Stimulated activated CD8-positive, alpha-beta memory T cell treated with anti-CD3 and anti-CD28 coated beads, Interleukin-2, amount 100 ng/mL, for 48 hours (primary cell): ENCODE measurements around the gene ABHD2.

Experiments used
- DNase-seq, 2 donors: peaks; one replicate each; pipeline ENCODE4 v3.0.0-alpha.2; 2020; ENCODE audit warnings: low read depth in 2 of 2

The ABHD2 gene

GRCh38 chr15:89098281-89098680 lies 10.0 kb downstream of the ABHD2 start:
- no peak for DNase-seq

GRCh38 chr15:89099968-89100367 lies 11.7 kb downstream of the ABHD2 start:
- no peak for DNase-seq

- no peak for DNase-seq
Measured at GRCh38 chr15:89101302-89102193, 13.3 kb downstream of the ABHD2 start.

- no peak for DNase-seq
Measured at GRCh38 chr15:89103481-89104171, 15.4 kb downstream of the ABHD2 start.

- no peak for DNase-seq
Measured at GRCh38 chr15:89104172-89104564, 15.9 kb downstream of the ABHD2 start.

GRCh38 chr15:89105147-89105546 lies 16.9 kb downstream of the ABHD2 start:
- no peak for DNase-seq

GRCh38 chr15:89106200-89106599 lies 17.9 kb downstream of the ABHD2 start:
- no peak for DNase-seq

- no peak for DNase-seq
Measured at GRCh38 chr15:89107984-89108383, 19.7 kb downstream of the ABHD2 start.

- no peak for DNase-seq
Measured at GRCh38 chr15:89108835-89109234, 20.6 kb downstream of the ABHD2 start.

- no peak for DNase-seq
Measured at GRCh38 chr15:89109238-89109637, 21.0 kb downstream of the ABHD2 start.

GRCh38 chr15:89110060-89110459 lies 21.8 kb downstream of the ABHD2 start:
- DNase-seq = no peak

GRCh38 chr15:89111352-89111751 lies 23.1 kb downstream of the ABHD2 start:
- DNase-seq = no peak

- DNase-seq = no peak
Measured at GRCh38 chr15:89111961-89112340, 23.7 kb downstream of the ABHD2 start.

- DNase-seq = no peak
Measured at GRCh38 chr15:89112341-89112971, 24.2 kb downstream of the ABHD2 start.

GRCh38 chr15:89113296-89114024 lies 25.2 kb downstream of the ABHD2 start:
- DNase-seq = no peak

- DNase-seq = no peak
Measured at GRCh38 chr15:89114990-89115389, 26.7 kb downstream of the ABHD2 start.

- no peak for DNase-seq
Measured at GRCh38 chr15:89115547-89115946, 27.3 kb downstream of the ABHD2 start.

GRCh38 chr15:89116404-89116803 lies 28.1 kb downstream of the ABHD2 start:
- DNase-seq = no peak

- DNase-seq = no peak
Measured at GRCh38 chr15:89117790-89118189, 29.5 kb downstream of the ABHD2 start.

GRCh38 chr15:89118481-89118989 lies 30.3 kb downstream of the ABHD2 start:
- DNase-seq = no peak
